OCI-LY3 (cell line): ENCODE measurements around the gene MTHFR.

Experiments used
- CTCF ChIP-seq: fragments of 200-600, 300-600 bp; sonication (generic); IDR thresholded peaks from 2 replicates; pipeline ENCODE4 v1.5.1; 2014; ENCODE audit warnings: antibody characterized with exemption, low read length, low read depth
- EZH2phosphoT487 ChIP-seq: fragments of 200-600 bp; shearing (Covaris generic); IDR thresholded peaks from 2 replicates; pipeline ENCODE4 v1.6.1; 2018; ENCODE audit warnings: antibody characterized with exemption, mixed run types, low read depth

GRCh38 chr1:11797525-11798216, 8.1 kb downstream of the MTHFR start:
- TF ChIP-seq CTCF = no peak
- TF ChIP-seq EZH2phosphoT487 = no peak
